ENCODE measurements around the gene TMEM217.

DNA sequence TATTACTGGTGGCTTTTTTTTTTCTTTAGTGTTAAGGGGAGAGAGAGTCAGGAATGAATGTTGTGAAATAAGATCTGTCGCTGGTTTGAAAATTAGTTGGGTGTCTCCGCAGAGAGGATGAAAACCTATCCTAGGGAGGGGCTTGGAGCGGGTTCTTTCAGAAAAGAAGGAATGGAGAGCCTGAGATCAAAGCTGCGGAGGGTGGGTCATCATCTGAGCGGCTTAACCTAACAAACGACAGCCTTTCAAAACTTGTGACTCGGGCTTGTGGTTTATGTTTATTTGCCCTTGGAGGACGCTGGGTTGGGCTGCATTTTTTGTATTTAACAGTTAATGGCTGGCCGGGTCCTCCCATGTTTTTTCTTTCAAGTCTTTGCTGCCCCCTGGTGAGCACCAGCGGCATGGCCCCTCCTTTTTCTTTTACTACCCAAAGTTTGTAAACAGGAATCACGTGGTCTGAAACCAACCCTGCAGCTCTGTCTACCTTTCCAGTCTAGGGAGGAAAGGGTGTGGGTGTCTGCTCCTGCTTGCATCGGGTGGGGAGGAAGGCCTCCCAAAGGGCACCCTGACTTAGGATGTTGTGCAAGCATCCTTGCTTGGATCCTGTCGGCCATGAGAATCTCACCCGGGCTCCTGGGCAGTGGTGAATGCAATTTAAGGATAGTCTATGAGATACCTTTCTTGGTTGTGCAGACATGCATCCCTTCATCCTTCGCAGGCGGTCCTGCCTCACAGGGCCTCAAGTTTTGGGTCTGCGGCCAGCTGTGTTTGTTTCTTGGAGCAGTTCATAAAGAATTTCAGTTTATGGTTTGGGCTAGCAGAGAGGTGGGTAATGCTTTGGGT, 85.8 kb downstream of the TMEM217 start:
- TF ChIP-seq EZH2 (IDR thresholded peaks at IDR 0.05; ENCODE audit: borderline replicate concordance, low read length) (no peak), CTCF (IDR thresholded peaks at IDR 0.05; ENCODE audit: low read length) (peak; percentile 89)

Data from OCI-LY1 (cell line).